Measurements from ENCODE around the gene CHCHD2. TPM values are rescaled to one million over a fixed set of nuclear protein-coding genes. Genes with fewer than 3 reads are reported as not detected.

CHCHD2 gene
- total and polyA plus RNA-seq, 2 of the 13 experiments (the other 11 are each of a cell fraction or from before 2014, with no cell fraction given), result 330 to 572 TPM

DNA sequence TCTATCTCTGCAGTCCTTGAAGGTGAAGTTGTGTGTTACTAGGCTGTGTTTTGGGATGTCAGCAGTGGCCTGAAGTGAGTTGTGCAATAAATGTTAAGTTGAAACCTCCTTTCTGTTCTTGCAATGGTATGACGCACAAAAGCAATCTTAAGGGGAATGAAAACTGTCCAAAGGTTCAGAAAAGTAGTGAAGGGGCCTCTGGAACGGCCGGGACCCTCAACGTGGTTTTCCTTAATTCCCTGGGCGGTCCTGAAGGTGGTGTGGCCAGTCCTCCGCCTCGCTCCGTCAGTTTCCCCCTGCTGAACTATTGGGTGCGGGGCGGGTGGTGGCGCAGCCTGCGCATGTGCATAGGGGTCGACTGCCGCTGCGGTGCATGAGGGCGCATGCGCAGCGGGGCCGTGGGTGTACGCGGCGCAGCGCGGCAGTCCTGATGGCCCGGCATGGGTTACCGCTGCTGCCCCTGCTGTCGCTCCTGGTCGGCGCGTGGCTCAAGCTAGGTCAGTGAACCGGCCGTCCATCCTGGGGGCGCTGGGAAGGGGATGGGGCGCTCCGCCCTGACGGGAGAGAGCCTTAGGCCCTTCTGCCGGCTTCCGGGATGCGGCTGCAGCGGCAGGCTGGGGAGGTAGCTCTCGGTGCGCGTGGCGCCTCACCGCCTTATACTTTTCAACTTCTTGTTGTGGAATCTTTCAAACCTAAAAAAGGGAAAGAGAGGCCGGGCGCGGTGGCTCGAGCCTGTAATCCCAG is 42.2 kb downstream of the CHCHD2 start, which contains the start of gene SUMF2 (continued):
- TF ChIP-seq, protein P1, sequence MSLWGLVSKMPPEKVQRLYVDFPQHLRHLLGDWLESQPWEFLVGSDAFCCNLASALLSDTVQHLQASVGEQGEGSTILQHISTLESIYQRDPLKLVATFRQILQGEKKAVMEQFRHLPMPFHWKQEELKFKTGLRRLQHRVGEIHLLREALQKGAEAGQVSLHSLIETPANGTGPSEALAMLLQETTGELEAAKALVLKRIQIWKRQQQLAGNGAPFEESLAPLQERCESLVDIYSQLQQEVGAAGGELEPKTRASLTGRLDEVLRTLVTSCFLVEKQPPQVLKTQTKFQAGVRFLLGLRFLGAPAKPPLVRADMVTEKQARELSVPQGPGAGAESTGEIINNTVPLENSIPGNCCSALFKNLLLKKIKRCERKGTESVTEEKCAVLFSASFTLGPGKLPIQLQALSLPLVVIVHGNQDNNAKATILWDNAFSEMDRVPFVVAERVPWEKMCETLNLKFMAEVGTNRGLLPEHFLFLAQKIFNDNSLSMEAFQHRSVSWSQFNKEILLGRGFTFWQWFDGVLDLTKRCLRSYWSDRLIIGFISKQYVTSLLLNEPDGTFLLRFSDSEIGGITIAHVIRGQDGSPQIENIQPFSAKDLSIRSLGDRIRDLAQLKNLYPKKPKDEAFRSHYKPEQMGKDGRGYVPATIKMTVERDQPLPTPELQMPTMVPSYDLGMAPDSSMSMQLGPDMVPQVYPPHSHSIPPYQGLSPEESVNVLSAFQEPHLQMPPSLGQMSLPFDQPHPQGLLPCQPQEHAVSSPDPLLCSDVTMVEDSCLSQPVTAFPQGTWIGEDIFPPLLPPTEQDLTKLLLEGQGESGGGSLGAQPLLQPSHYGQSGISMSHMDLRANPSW (CRISPR knock-in tag; IDR thresholded peaks at IDR 0.05; ENCODE audit: borderline replicate concordance), result no peak
- TF ChIP-seq ZNF563 (CRISPR knock-in tag; IDR thresholded peaks at IDR 0.05) (peak; percentile 58), ZC3H4 (CRISPR knock-in tag; IDR thresholded peaks at IDR 0.05; ENCODE audit: borderline replicate concordance) (0 out of 2 replicates have a peak, but pooled peaks have one; percentile 64), PTBP1 (IDR thresholded peaks at IDR 0.05; ENCODE audit: low read depth, low read length, poor library complexity, severe bottlenecking) (no peak), ZFP1 (CRISPR knock-in tag; IDR thresholded peaks at IDR 0.05) (peak; percentile 17; the same call in 1 of the 2 replicates), ZNF44 (CRISPR knock-in tag; IDR thresholded peaks at IDR 0.05) (no peak), ZNF33B (CRISPR knock-in tag; IDR thresholded peaks at IDR 0.05) (no peak), EED (CRISPR knock-in tag; IDR thresholded peaks at IDR 0.05) (peak; percentile 80; the same call in 1 of the 2 replicates), ZNF326 (CRISPR knock-in tag; IDR thresholded peaks at IDR 0.05; ENCODE audit: borderline replicate concordance) (no peak), ZNF589 (CRISPR knock-in tag; conservative IDR thresholded peaks at IDR 0.05) (no peak), ZNF775 (CRISPR knock-in tag; IDR thresholded peaks at IDR 0.05; ENCODE audit: borderline replicate concordance) (no peak), MEIS1 (CRISPR knock-in tag; IDR thresholded peaks at IDR 0.05; ENCODE audit: borderline replicate concordance) (no peak; the same call in 1 of the 2 replicates), ZNF468 (CRISPR knock-in tag; IDR thresholded peaks at IDR 0.05) (no peak), POLR2AphosphoS2 (IDR thresholded peaks at IDR 0.05; ENCODE audit: low read depth, low read length) (0 out of 2 replicates have a peak, but pooled peaks have one; percentile 56)
- TF ChIP-seq, protein P2, sequence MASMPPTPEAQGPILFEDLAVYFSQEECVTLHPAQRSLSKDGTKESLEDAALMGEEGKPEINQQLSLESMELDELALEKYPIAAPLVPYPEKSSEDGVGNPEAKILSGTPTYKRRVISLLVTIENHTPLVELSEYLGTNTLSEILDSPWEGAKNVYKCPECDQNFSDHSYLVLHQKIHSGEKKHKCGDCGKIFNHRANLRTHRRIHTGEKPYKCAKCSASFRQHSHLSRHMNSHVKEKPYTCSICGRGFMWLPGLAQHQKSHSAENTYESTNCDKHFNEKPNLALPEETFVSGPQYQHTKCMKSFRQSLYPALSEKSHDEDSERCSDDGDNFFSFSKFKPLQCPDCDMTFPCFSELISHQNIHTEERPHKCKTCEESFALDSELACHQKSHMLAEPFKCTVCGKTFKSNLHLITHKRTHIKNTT (CRISPR knock-in tag; IDR thresholded peaks at IDR 0.05), result no peak
- TF ChIP-seq, protein P3, sequence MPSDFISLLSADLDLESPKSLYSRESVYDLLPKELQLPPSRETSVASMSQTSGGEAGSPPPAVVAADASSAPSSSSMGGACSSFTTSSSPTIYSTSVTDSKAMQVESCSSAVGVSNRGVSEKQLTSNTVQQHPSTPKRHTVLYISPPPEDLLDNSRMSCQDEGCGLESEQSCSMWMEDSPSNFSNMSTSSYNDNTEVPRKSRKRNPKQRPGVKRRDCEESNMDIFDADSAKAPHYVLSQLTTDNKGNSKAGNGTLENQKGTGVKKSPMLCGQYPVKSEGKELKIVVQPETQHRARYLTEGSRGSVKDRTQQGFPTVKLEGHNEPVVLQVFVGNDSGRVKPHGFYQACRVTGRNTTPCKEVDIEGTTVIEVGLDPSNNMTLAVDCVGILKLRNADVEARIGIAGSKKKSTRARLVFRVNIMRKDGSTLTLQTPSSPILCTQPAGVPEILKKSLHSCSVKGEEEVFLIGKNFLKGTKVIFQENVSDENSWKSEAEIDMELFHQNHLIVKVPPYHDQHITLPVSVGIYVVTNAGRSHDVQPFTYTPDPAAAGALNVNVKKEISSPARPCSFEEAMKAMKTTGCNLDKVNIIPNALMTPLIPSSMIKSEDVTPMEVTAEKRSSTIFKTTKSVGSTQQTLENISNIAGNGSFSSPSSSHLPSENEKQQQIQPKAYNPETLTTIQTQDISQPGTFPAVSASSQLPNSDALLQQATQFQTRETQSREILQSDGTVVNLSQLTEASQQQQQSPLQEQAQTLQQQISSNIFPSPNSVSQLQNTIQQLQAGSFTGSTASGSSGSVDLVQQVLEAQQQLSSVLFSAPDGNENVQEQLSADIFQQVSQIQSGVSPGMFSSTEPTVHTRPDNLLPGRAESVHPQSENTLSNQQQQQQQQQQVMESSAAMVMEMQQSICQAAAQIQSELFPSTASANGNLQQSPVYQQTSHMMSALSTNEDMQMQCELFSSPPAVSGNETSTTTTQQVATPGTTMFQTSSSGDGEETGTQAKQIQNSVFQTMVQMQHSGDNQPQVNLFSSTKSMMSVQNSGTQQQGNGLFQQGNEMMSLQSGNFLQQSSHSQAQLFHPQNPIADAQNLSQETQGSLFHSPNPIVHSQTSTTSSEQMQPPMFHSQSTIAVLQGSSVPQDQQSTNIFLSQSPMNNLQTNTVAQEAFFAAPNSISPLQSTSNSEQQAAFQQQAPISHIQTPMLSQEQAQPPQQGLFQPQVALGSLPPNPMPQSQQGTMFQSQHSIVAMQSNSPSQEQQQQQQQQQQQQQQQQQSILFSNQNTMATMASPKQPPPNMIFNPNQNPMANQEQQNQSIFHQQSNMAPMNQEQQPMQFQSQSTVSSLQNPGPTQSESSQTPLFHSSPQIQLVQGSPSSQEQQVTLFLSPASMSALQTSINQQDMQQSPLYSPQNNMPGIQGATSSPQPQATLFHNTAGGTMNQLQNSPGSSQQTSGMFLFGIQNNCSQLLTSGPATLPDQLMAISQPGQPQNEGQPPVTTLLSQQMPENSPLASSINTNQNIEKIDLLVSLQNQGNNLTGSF (CRISPR knock-in tag; IDR thresholded peaks at IDR 0.05), result peak; percentile 20; the same call in 1 of the 2 replicates
- TF ChIP-seq, protein P4, sequence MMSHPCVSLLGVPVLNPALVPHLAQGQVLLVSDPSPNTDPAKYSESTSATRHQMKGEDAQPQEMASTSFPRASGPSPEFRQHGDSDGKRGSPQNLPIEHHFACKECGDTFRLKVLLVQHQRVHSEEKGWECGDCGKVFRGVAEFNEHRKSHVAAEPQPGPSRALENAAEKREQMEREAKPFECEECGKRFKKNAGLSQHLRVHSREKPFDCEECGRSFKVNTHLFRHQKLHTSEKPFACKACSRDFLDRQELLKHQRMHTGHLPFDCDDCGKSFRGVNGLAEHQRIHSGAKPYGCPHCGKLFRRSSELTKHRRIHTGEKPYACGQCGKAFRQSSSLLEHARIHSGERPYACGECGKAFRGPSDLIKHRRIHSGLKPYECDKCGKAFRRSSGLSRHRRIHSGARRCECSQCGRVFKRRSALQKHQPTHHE (CRISPR knock-in tag; IDR thresholded peaks at IDR 0.05; ENCODE audit: borderline replicate concordance), result 0 out of 2 replicates have a peak, but pooled peaks have one; percentile 42
- TF ChIP-seq, protein P5, sequence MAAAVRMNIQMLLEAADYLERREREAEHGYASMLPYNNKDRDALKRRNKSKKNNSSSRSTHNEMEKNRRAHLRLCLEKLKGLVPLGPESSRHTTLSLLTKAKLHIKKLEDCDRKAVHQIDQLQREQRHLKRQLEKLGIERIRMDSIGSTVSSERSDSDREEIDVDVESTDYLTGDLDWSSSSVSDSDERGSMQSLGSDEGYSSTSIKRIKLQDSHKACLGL (CRISPR knock-in tag; IDR thresholded peaks at IDR 0.05), result peak; percentile 96

Measured in HepG2 (cell line).